Cortex of kidney (tissue), 1 donor: ENCODE data around the gene UTP25.

Source experiments
- DNase-seq: peaks from one replicate; lab custom pipeline; 2025; lab: John Stamatoyannopoulos, UW

The UTP25 gene

DNA sequence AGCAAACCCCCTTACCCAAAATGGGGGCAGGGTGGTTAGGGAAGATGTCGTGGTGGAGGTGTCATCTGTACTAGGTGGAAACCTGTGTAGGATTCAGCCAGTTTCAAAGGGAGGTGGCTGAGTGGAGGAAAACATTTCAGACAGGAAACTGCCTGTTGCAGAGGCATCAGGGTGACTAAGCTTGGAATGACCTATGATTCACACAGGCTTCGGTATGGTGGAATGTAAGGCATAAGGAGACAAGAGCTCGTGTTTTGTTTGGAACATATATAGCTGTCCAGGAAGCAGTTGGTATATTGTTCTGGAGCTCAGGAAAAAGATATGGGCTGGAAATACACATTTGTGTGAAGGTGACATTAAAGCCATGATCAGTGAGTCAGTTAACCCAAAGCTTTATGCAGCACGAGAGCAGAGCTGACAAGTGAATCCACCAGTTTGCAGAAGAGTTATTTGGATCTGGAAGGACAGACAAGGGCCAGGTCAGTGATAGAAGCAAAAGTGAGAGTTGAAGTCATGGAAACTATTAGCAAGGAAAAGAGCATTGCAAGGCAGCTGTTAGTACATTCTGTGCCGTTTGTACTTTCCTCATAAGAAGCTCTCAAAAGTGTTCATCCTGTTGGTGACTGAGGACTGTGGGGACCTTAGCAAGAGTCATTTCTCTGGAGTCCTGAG, 12.2 kb downstream of the UTP25 start:
- no peak for DNase-seq

DNA sequence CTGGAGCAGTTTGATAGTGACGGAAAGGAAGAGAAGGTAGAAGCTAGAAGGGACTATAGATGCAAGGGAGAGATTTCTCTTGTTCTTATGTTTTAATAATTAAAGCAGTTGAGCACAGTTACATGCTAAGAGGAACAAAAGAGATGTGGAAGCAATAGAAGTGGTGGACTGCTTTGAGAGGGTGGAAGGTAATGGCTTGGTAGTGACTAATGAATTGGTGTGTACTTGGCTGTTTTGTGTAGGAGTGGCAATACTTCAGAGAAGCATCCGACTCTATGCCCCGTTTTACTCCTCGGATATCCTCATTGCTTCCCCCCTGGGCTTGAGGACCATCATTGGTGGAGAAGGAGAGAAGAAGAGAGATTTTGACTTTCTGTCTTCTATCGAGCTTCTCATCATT, 12.8 kb downstream of the UTP25 start:
- DNase-seq: no peak

DNA sequence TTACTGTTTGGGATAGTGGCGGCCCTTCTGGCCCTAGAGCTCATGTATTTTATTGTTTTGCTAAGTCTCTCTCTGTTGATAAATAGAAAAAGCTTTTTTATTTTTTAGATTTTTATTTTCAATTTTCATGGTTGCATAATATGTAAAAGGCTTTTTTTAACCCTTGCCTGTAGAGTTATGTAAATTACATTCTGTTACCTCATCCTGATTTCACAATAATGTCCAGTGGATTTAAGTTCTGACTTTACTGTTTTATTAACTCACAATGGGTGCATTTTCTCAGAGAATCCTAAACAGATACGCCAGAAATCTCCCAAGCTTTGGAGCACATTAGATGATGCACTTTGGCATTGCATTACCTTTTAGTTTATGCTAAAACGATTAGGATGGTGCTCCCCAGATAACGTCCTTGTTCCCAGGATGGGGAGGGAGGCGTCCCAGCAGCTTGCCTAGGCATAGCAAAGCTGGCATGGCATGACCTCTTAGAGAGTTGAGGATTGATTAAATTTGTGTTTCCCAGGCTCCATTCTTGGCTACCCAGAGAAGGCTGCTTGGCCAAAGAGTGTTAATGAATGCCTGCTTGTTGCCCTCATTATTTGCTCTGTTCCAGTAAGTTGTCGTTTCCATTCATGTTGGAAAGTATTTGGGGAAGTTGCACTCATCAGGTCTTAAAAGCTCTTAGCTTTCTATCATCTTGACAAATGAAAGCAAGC, 17.1 kb downstream of the UTP25 start:
- DNase-seq: no peak

DNA sequence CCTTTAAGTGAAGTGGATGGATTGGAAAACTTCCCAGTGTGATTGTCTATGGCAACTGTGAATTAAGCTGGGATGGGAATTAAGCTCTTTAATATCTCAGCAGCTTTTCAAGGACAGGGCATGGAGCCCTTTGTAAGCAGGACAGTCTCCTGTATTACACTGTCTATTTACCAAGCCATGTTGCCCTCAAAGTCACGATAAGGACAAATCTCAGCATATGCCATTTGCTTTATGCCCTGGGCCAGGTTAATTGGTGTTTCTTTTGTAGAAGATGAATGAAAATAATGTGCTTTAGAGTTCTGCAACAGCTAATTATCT, 17.6 kb downstream of the UTP25 start:
- no peak for DNase-seq

DNA sequence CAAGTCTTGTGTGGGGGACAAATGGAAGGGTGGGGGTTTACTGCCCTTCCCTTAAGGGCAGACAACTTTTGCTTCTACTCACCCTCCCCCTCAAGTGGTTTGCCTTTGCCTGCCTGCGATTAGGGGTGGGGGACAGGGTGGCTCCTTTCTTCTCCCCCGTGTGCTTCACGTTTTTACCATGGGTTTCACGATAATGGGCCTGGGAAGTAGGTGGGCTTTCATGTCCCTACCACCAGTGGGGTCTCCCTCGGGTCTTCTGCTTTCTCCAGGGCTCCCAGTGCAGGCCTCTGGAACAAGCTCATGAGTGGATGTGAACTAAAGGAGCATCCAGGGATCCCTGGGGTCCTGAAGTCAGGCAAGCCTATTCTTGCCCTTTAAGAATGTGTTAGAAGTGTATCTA, 21.6 kb downstream of the UTP25 start:
- DNase-seq: no peak

DNA sequence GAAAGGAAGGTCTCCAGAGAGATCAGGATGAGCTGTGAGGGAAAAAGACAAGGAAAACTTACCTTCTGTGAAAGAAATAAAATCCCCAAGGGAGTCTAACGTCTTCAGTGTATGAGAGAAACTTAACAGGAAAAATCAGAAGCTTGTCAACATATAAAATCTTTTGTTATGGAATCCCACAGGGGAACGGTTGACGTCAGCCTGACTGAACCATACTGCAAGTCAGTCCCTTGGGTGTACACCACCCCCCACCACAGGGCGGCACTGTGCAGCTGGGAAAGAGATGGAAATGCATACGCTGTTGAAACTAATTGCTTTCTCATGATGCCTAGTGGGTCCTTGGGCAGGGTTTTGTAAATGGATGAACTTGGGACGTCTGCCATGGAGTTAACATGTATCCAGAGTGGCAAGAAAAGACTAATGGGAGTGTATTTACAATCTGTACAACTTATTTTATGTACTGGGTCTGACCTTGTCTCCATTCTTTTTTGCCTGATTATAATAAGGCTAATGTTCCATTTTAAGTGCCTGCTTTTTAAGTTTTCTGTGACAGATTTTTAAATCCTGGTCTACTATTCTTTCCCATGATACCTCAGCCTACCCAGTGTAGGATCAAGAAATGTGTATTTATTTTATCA, 22.7 kb downstream of the UTP25 start:
- DNase-seq: no peak

DNA sequence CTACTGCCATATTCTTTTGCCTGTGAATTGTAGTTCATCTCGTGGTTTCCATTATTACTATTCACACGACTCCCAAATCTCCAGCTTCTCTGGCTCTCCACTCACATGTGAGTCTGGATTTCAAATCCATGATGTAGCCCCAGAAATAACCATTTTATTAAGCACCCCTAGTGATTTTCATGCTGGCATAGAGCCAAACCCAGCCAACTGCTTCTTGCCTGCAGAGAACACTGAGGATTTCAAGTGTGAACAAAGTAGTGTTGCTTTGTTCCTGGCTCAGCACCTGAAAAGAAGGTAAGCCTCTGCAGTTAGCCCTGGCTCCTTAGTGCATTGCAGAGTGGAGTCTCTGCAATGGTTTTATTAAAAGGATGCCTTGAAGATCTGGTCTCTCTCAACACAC, 25.9 kb downstream of the UTP25 start:
- no peak for DNase-seq

DNA sequence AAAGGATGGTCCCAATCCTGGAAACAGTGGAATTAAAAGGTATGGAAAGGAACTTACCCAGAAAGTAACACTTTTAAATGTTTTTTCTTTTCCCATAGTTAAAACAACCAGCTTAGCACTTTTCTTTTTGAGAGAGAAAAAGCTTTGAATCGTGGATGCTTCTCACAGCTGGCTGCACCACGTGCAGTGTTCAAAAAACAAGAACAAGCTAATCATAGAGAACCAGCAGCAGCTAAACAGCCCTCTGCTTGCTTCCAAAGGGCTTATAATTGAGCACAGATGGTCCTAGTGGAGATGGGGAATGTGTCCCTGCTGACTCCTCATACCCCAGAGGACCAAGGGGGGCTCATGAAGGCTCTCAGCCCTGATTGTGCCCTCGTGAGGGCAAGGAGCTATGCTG, 26.4 kb downstream of the UTP25 start:
- DNase-seq: no peak

DNA sequence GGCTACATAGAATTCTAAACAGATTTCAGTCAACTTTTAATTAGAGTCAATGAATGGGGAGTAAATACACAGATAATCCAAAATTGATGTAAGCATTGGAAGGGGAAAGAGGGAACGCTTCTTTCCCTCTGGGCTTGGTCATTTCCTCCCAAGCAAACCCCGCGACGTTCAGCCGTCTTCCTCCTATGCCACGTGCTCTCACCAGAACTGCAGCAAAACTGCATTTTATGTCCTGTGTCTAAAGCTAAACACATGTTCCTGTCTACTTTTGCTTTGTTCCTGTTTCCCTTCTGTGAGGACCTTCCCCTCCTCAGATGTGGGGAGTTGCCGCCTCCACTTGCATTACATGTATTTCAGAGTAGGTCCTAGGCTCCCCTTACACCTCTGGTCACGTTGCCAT, 27.2 kb downstream of the UTP25 start:
- no peak for DNase-seq

DNA sequence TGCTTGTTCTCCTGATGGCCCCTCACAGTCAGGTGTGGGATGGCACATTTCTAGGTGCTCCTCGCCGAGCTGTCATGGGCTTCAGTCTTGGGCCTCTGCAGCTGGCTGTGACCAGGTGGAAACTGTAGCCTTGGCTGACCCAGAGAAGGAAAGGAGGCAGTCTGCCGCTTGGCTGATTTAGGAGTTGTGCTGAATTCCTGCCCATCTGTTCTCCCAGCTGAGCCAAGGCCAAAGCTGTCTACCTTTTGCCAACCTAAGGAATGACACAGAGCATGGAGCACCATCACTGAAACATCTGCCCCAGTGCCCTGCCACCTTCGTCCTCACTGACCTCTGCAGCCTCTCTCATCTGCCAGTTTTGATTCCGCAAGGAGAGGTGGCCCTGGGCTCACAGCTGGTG, 27.9 kb downstream of the UTP25 start:
- DNase-seq: no peak

DNA sequence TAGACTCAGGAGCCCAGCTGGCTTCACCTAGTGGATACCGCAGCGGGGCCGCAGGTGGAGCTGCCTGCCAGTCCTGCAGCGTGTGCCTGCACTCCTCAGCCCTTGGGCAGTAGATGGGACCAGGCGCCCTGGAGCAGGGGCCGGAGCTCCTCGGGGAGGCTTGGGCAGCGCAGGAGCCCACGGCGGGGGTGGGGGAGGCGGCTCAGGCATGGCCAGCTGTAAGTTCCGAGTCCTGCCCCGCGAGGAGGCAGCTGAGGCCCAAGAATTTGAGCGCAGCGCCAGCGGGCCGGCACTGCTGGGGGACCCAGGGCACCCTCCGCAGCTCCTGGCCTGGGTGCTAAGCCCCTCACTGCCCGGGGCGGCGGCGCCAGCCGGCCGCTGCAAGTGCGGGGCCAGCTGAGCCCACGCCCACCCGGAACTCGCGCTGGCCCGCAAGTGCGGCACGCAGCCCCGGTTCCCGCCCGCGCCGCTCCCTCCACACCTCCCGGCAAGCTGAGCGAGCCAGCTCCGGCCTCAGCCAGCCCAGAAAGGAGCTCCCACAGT, 30.9 kb downstream of the UTP25 start:
- DNase-seq: no peak

DNA sequence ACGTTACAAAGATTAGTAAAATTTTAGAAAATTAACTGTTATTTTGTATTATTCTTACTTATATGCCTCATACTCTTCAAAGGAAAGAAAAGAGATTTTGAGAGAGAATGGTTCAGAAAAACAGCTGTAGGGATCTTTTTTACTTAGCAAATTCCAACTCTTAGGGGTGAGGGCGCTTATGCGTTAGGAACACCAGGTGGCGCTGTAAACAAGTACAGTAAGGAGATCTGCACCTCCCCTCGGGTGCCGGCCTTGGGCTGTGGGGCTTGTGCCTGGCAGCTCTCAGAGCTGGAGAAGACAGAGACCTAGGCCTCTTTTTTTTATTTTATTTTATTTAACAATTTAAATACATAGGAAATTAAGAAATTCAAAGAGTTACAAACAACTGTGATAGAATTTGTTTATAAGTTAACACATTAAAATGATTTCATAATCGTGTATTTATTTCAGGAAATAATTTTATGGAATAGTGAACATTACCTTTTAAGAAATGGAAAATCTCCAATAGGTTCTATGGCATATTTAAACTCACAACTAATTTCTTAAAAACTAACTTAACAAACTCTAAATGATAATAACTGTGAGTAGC, 32.6 kb downstream of the UTP25 start:
- no peak for DNase-seq

DNA sequence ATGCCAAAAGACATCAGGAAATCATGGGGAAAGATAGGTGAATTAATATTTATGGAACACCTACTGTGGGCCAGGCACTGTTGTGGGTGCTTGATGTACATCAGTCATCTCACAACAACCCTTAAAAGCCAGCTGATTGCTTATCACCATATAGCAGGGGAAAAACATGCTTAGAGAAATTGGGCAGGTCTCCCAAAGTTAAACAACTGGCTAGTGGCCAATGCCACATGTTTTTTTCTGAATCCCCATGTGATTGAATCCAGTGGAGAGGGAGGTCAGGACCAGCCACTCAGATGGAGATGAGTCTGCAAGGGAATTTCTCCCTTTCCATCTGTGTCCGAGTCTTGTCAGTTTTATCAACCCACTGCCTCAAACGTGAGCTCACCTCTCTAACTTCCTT, 33.5 kb downstream of the UTP25 start:
- DNase-seq: no peak

DNA sequence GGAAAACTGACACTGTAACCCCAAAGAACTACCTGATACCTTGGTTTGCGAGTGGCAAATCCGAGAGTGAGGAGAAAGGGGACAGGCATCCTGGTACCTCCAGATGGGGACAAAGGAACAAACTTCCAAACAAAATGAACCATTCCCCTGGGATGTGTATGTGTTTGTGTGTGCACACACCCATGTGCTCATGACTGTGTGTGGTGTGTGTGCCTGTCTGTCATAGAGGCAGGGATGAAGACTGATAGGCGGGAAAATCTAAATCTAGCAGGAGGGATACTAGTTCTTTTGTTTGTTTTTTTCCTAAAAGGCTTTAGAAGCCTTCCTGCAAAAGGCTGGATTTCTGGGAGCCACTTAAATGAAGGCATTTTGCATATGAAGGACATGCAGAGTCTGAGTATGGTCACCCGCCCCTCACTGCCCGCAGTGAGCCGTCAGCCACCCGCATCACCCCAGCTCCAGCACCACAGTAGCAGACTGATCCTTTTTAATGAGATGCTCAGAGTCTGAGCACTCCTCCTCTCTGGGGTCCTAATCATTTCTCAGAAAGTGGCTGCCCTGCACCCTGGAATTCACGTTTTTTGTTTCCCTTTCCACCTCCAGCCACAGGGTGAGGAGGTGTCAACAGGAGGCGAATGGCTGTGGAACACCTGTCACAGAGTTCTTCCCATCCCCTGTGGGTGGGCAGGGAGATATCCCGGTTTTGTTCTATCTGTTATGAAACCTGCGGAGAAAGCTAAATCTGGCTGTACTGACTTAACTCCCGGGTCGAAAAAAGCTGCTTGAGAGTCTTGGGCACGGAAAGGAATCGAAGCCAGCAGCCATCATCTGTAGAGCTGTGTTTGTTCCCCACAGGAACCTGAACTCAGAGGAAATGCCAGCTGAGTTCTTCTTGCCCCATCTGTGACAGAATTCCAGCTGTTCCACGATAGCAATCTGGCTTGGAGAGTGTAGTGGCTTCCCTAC, 34.9 kb downstream of the UTP25 start:
- no peak for DNase-seq

DNA sequence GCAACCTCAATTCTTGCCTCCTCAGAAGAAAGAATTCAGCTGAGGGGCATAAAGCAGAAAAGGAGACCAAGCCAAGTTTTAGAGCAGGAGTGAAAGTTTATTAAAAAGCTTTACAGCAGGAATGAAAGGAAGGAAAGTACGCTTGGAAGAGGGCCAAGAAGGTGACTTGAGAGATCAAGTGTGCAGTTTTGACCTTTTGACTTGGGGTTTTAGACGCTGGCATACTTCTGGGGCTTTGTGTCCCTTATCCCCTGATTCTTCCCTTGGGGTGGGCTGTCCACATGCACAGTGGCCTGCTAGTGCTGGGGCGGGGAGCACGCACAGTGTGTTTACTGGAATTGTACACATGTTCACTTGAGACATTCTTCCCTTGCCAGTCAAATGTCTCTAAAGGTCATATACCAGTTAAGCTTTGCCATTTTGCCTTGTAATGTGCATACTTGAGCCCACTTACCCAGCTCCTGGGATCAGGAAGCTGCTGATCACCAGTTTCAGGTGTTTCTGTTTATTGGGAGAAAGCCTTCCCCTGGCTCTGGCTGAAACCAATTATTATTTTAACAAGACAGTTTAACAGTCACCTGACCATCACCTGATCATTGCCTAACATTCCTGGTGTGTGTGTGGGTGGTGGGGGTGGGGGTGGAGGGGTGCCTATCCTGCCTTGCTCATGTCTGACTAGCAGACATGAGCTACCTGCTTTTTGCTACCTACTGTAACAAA, 36.2 kb downstream of the UTP25 start:
- no peak for DNase-seq

DNA sequence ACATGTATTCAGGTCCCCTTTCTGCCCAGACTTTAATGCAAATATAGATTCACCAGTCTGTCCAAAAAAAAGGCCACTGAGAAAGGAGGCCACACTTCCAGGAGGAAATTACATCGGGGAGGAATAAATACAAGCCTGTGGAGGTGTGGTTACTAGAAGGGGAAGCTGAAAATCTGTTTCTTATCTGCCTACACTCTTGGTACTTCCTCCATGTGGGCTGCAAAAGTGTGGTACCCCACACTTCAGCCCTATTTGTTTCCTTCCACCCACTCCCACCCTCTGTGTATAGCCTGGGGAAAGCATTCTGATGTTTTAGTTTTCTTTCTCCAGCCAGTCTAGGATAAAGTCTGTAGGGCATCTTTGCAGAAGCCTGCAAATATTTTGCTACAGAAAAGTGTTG, 38.4 kb downstream of the UTP25 start:
- no peak for DNase-seq

DNA sequence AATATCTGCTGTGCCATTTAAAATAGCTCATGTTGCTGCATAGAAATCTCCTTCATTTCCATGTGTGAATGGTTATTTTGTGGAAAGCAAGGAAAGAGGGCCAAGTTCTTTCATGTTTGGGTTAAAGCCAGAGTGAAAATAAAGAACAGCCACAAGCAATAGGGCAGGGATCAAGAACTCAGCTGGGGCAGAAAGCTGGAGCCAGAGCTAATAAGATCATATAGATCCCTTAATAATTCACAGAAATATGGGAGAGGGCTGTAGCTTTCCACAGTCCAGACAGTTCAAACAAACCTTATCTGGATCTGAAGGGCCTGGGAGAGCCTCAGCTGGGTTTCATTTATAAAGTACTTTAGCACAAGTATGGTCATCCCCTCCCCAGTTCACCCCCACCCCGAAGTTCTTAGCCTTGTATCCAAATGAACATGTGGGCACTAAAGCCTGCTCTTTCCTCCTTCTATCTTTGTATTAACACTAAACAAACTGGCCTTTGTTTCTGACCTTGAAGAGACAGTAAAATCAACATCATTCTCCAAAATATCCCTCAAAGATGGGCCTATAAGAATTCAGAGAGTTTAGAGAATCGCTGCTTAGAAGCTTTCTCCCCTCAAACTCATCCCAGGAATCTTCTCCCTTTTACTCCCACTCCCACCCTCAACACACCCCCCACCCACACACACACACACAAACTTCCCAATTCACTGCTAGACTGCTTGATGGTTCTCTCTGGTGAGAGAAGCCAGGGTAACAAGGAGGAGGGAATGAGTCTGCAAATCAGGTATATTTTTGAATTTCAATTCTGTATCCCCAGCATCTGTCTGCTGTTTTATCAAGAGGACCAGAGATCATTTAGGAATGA, 41.7 kb downstream of the UTP25 start:
- DNase-seq: no peak

DNA sequence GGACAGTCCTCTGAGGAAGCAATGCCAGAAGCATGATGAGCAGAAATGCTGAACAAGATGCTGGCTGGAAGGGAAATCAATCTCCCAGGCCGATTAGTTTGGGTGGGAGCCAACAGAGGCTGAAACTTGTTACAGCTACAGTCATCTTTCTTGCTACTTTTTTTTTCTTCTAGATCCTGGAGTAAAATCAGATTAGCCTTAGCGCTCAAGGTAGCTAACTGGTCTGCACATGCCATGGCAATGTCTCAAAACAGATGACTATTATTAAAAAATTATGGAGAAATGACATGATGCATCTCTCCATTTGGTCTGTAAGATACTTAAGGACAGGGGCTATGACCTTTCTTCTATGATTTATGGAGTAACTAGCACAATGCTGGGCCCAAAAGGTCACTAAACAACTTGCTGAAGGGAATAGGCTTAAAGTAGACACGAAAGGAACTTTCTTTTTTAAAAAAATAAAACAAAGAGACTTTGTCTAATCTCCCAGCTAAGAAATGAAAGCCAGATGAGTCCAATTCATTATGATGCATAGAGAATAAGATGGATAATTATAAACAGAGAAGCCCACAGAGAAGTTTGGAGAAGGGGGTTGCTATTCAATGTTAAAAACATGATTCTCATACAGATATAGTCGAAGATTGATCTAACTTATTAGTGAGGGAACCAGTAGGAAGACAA, 42.5 kb downstream of the UTP25 start:
- DNase-seq: no peak

DNA sequence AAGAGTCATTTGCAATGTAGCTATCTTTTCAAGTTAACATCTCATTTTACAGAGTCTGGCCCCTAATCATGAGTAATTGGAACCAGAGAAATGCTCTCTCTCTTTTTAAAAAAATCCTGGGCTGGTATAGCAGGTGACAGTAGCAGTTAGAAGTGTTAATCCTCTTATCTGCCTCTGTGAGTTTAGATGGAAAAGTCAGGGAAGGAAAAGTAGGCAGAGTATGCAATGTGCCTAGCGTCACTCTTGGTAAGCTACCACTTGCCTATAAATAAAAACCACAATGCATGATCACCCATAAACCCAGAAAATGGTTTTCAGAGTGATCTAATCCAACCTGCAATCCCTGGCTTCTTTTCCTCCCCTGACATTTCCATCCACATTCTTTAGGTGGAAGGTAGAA, 43.2 kb downstream of the UTP25 start:
- no peak for DNase-seq

DNA sequence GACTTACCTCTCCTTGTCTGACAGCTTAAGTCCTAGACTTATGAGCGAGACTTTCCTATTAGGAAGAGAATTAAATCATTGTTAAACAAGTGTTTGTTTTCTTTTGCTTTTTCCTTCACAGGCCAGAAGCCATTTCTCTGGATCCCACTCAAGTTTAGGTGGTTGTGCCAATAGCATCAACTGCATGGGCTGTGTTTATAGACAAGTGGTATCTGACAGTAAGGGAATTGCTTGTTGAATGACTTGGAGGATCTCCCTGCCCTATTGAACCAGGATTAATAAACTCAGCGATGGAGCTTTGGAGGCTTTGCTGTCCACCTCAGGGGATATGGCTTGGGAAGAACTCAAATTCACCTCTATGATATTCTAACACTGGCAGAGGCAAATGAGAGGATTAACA, 43.7 kb downstream of the UTP25 start:
- DNase-seq: no peak
